GM18519 (cell line): Measurements from ENCODE around the gene DNAJC12.
A peak's percentile ranks its signal among the peaks of the same experiment; 100 is the strongest.
"Not testable (repeated sequence)": the region's sequence is repeated elsewhere in the genome, so short reads cannot be mapped to it uniquely, and the experiment has no call there.

Source experiments
- ATAC-seq: cut with Tn5 transposase; IDR thresholded peaks from one replicate; pipeline ENCODE4 v1.9.1; 2021; ENCODE audit warnings: mild to moderate bottlenecking, moderate library complexity; ENCODE audit not compliant: unreplicated experiment, low FRiP score

Gene DNAJC12

DNA sequence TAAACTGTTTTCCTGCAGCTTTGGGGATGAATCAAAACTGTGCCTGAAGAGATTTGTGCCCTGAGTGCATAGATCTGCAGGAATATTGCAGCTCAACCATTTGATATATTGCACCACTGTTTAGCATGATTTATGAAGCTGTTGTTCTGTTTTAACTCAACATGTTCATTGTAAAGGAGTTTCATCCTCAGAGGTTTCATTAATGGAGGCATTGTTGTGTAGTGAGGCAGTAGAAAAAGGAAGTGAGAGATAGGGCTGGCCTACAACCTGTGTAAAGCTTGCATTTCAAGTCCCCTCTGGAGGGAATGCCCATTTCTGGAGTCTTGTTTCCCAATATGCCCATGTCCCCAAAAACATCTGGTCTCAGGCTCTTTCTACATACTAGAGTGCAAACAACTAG is 67.5 kb downstream of the DNAJC12 start:
- peak; percentile 45 for ATAC-seq

DNA sequence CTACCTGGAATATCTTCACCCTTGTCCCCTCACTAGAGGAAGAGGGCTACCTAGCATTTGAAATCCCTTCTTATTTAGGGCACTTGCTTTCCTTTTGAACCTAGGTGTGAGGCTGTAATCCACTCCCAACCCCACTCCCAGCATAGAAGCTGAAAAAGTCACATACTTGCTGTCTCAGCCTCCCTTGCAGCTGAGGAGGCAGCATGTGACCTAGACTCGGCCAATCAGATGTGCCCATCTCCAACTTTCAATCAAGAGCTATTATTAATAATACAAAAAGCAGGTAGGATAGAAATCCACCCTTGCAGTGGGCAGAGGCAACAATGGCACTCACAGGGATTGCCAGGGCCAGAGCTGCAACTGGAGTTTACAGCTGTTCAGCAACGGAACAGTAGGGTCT is 70.7 kb downstream of the DNAJC12 start:
- ATAC-seq, result no peak

DNA sequence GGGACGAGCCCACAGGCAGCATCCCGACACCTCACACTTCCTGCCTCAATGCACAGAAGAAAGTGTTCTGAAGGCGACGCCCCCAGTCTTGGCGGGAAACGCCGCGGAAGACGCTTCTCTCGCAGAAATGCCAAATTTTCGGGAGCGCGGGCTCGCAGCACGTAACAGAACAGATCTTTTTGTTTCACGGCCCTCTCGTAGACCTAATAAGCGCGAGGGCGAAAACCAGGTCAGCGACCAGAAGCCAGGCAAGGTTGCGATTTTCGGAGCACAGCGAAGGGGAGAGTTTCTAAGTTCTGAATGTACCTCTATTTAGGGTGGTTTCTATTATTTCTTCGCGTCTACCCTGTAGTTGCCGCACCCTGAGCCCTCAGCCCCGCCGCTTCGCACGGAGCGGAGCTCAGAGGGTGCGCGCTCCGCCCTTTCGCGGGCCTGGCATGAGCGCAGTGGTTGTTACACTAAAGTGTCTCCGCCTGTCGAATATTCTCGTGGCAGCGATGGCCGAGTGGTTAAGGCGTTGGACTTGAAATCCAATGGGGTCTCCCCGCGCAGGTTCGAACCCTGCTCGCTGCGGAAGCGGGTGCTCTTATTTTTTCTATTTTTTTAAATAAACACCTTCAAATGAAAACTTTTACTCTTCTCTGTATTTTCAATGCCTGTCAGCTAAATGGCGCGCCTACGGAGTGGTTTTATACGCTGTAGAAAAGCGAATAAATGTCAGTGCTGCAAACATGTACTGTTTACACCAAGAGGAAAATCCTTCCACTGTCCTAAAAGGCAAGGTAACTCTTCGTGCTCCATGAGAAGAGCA is 73.8 kb downstream of the DNAJC12 start:
- peak; percentile 75 for ATAC-seq

GRCh38 chr10:67763499-67764011 is 74.4 kb downstream of the DNAJC12 start:
- ATAC-seq, result peak; percentile 16

- ATAC-seq, result not testable (repeated sequence)
These were observed 75.4 kb downstream of the DNAJC12 start for GRCh38 chr10:67762567-67762966.

GRCh38 chr10:67760272-67760671 is 77.7 kb downstream of the DNAJC12 start:
- ATAC-seq, result no peak
